GM23248 (cell line): ENCODE measurements around the gene MPPED1. TPM values are rescaled to one million over a fixed set of nuclear protein-coding genes. Genes with fewer than 3 reads are reported as not detected.

Source experiments
- DNase-seq: peaks from one replicate; pipeline ENCODE4 v3.0.0-alpha.2; 2015
- H2AFZ ChIP-seq: fragments of 200-600 bp; sonication (generic); 2 replicates; pipeline ENCODE4 v1.6.1; 2016; ENCODE audit warnings: antibody characterized with exemption
- H3F3A ChIP-seq: fragments of 200-600 bp; sonication (generic); 2 replicates; pipeline ENCODE4 v1.6.1; 2016; ENCODE audit warnings: mild to moderate bottlenecking, antibody characterized with exemption, mixed run types; ENCODE audit not compliant: insufficient read depth
- H3K27ac ChIP-seq: fragments of 200-600 bp; sonication (generic); 2 replicates; pipeline ENCODE4 v1.5.1; 2016; ENCODE audit warnings: mild to moderate bottlenecking
- H3K27me3 ChIP-seq: fragments of 200-600 bp; sonication (generic); replicated peaks from 2 replicates; pipeline ENCODE4 v1.6.1; 2016; ENCODE audit warnings: mild to moderate bottlenecking; ENCODE audit not compliant: insufficient read depth
- H3K36me3 ChIP-seq: fragments of 200-600 bp; sonication (generic); 2 replicates; pipeline ENCODE4 v1.6.1; 2016; ENCODE audit warnings: low read depth, mild to moderate bottlenecking
- H3K4me1 ChIP-seq: fragments of 200-600 bp; sonication (generic); 2 replicates; pipeline ENCODE4 v1.6.1; 2016; ENCODE audit warnings: mild to moderate bottlenecking; ENCODE audit not compliant: insufficient read depth
- H3K4me2 ChIP-seq: fragments of 200-600 bp; sonication (generic); one replicate; pipeline ENCODE4 v1.6.1; 2016; ENCODE audit warnings: mild to moderate bottlenecking; ENCODE audit not compliant: unreplicated experiment
- H3K4me3 ChIP-seq: fragments of 200-600 bp; sonication (generic); 2 replicates; pipeline ENCODE4 v1.5.1; 2016; ENCODE audit warnings: mild to moderate bottlenecking
- H3K79me2 ChIP-seq: fragments of 200-600 bp; sonication (generic); 2 replicates; pipeline ENCODE4 v1.6.1; 2016; ENCODE audit warnings: mild to moderate bottlenecking; ENCODE audit not compliant: insufficient read depth
- H3K9ac ChIP-seq: fragments of 200-600 bp; sonication (generic); 2 replicates; pipeline ENCODE4 v1.6.1; 2016; ENCODE audit warnings: mild to moderate bottlenecking
- H3K9me2 ChIP-seq: fragments of 200-600 bp; sonication (generic); 2 replicates; pipeline ENCODE4 v1.6.1; 2016; ENCODE audit warnings: mixed run types, mild to moderate bottlenecking, moderate library complexity; ENCODE audit not compliant: insufficient read depth
- H3K9me3 ChIP-seq: fragments of 200-600 bp; sonication (generic); one replicate; pipeline ENCODE4 v1.6.1; 2017; ENCODE audit warnings: low read depth
- H4K20me1 ChIP-seq: fragments of 200-600 bp; sonication (generic); 2 replicates; pipeline ENCODE4 v1.6.0; 2016; ENCODE audit not compliant: insufficient read depth
- EZH2 ChIP-seq: fragments of 200-600 bp; sonication (generic); IDR thresholded peaks from 2 replicates; pipeline ENCODE4 v1.6.1; 2018; ENCODE audit warnings: antibody characterized with exemption, mild to moderate bottlenecking; ENCODE audit not compliant: insufficient read depth, poor library complexity, severe bottlenecking
- EZH2phosphoT487 ChIP-seq: fragments of 200-600 bp; sonication (generic); IDR thresholded peaks from 2 replicates; pipeline ENCODE4 v1.6.1; 2018; ENCODE audit warnings: antibody characterized with exemption, moderate library complexity, mild to moderate bottlenecking, low read depth; ENCODE audit not compliant: insufficient read depth
- WGBS, 2 experiments: methylation state at CpG; one replicate each; pipeline ENCODE4 v1.1.6; 2015 to 2017; ENCODE audit warnings: low lambda C conversion rate in 2 of 2, low coverage in 1 of 2; ENCODE audit errors: missing lambda C conversion rate in 2 of 2; 5-methylcytosine and 5-hydroxymethylcytosine counted together
- in situ Hi-C: fragments of 300-500 bp; cut with MboI; formaldehyde crosslinking; loops from 2 replicates; pipeline ENCODE4 v1.15.0; 2020
- polyA plus RNA-seq: library from polyadenylated mRNA; unstranded; fragments of >200 nt; fragmentation: Nextera tagmentation; extraction: Ambion mirVana; gene quantifications from 2 replicates; pipeline ENCODE4 v1.2.1, GENCODE V29; 2016
- total RNA-seq: library from RNA; depleted of rRNA; stranded (reverse); fragments of >200 nt; shearing (Covaris generic); gene quantifications from 2 replicates; pipeline ENCODE4 v1.2.3, GENCODE V29; 2014

MPPED1 gene
- total and polyA plus RNA-seq, 2 experiments from 2014 or later = not detected

GRCh38 chr22:43455846-43456245, 44.0 kb downstream of the MPPED1 start:
- no peaks in the 10 kb centered on the region for H3K9me2 ChIP-seq
- no peaks in the 10 kb centered on the region for H3K9me3 ChIP-seq
- H3K27me3 ChIP-seq = peaks cover 18% of the 10 kb centered on the region
- no peaks in the 10 kb centered on the region for H4K20me1 ChIP-seq
- no peak for DNase-seq
- WGBS, 2 experiments = 3 to 6% methylated on average over 2 of the region's 2 CpGs
- TF ChIP-seq EZH2 (no peak), EZH2phosphoT487 (no peak)
- H3K4me1 ChIP-seq = no peaks in the 10 kb centered on the region
- H3K36me3 ChIP-seq = no peaks in the 10 kb centered on the region
- no peak overlapping the region for H3K4me2 ChIP-seq
- no peak overlapping the region for H3K9ac ChIP-seq
- no peak overlapping the region for H3K27ac ChIP-seq
- no peaks in the 10 kb centered on the region for H3K79me2 ChIP-seq
- H3F3A ChIP-seq = no peaks in the 10 kb centered on the region
- H3K4me3 ChIP-seq = no peak overlapping the region
- in situ Hi-C loops = no loop called here
- H2AFZ ChIP-seq = no peak overlapping the region

DNA sequence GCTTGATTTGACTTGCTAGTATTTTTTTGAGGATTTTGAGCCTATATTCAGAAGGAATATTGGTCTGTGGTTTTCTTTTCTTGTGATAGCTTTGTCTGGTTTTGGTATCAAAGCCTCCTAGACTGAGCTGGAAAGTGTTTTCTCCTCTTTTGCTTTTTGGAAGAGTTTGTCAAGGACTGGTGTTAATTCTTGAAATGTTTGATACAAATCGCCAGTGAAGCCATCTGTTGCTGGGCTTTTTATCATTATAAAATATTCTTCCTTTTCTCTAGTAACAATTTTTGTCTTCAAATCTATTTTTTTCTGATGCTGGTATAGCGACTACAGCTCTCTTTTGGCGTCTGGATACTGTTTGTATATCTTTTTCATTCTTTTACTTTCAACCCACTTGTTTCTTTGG, 45.2 kb downstream of the MPPED1 start:
- no peak for DNase-seq
- TF ChIP-seq EZH2 (no peak), EZH2phosphoT487 (no peak)
- H2AFZ ChIP-seq = no peak overlapping the region
- WGBS, 2 experiments = 3 to 12% methylated on average over 3 of the region's 3 CpGs
- no peaks in the 10 kb centered on the region for H3K9me3 ChIP-seq
- in situ Hi-C loops = no loop called here
- H3K4me2 ChIP-seq = no peak overlapping the region
- H3K9ac ChIP-seq = no peak overlapping the region
- no peak overlapping the region for H3K27ac ChIP-seq
- H3F3A ChIP-seq = no peaks in the 10 kb centered on the region
- H4K20me1 ChIP-seq = no peaks in the 10 kb centered on the region
- no peaks in the 10 kb centered on the region for H3K4me1 ChIP-seq
- no peak overlapping the region for H3K4me3 ChIP-seq
- H3K36me3 ChIP-seq = no peaks in the 10 kb centered on the region
- no peaks in the 10 kb centered on the region for H3K79me2 ChIP-seq
- H3K27me3 ChIP-seq = peaks cover 18% of the 10 kb centered on the region
- H3K9me2 ChIP-seq = no peaks in the 10 kb centered on the region

- Histone ChIP-seq H3K9me3 (no peaks in the 10 kb centered on the region), H3K27ac (no peak overlapping the region), H3K79me2 (no peaks in the 10 kb centered on the region), H3K9me2 (no peaks in the 10 kb centered on the region), H3K9ac (no peak overlapping the region), H4K20me1 (no peaks in the 10 kb centered on the region), H3F3A (no peaks in the 10 kb centered on the region), H3K4me1 (no peaks in the 10 kb centered on the region), H3K4me2 (no peak overlapping the region), H3K36me3 (no peaks in the 10 kb centered on the region), H3K27me3 (peaks cover 8% of the 10 kb centered on the region), H2AFZ (no peak overlapping the region), H3K4me3 (no peak overlapping the region)
- in situ Hi-C loops = no loop called here
- TF ChIP-seq EZH2 (no peak), EZH2phosphoT487 (no peak)
- no peak for DNase-seq
These were observed 50.9 kb downstream of the MPPED1 start for GRCh38 chr22:43462701-43463100.

DNA sequence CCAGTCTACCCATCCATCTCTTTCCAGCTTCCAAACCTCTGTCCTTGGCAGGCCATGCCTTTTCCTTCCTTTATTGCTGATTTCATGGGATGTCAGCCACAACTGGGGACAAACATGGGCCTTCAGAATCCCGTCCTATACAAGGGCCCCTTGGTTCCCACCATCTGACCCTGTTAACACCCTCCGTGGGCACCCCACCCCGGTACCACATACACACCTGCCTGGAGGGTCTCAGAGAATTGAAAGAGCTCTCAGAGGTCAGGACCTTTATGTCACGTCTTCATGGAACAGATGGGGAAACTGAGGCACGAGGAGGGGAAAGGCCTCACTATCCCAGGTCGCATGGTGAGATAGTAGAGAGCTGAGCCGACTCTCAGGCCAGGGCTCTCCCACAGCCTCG, 53.0 kb downstream of the MPPED1 start:
- 27 to 29% methylated on average over 7 to 8 of the region's 8 CpGs for WGBS, 2 experiments
- Histone ChIP-seq H3K27me3 (no peaks in the 10 kb centered on the region; the same call in 1 of the 2 replicates), H3F3A (no peaks in the 10 kb centered on the region), H4K20me1 (no peaks in the 10 kb centered on the region), H3K27ac (no peak overlapping the region), H3K4me1 (no peaks in the 10 kb centered on the region), H3K4me3 (no peak overlapping the region), H3K36me3 (no peaks in the 10 kb centered on the region), H2AFZ (no peak overlapping the region), H3K9me2 (no peaks in the 10 kb centered on the region), H3K4me2 (no peak overlapping the region), H3K9ac (no peak overlapping the region), H3K79me2 (no peaks in the 10 kb centered on the region), H3K9me3 (no peaks in the 10 kb centered on the region)
- in situ Hi-C loops = no loop called here
- no peak for DNase-seq
- TF ChIP-seq EZH2 (no peak), EZH2phosphoT487 (no peak)
